ENCODE results near the gene USP25. TPM values are rescaled to one million over a fixed set of nuclear protein-coding genes. Genes with fewer than 3 reads are reported as not detected.

Gene USP25
- total and polyA plus RNA-seq, 9 of the 15 experiments (the other 6 are each of a cell fraction or from before 2014, with no cell fraction given) = 7.8 to 44.9 (median 31.4) TPM

DNA sequence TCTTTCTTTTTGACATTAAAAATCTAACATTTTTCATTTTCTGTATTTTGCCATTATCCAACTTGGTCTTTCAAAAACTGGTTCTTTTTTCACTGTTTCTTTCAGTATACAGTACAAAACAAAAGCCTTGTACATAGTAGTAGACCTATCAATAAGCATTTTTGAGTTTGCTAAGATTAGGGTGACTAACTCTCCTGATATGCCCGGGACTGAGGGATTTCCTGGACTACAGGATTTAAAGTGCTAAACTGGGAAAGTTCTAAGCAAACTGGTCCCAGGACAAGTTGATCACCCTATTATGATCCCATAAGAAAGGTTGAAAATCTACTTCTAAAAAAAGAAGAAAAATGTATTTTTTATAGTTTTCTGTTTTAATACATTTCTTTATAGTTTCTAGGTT is 120.9 kb downstream of the USP25 start:
- TF ChIP-seq ZBTB2 (IDR thresholded peaks at IDR 0.05) = no peak
- no peak for TF ChIP-seq RBM25 (IDR thresholded peaks at IDR 0.05; ENCODE audit: low read depth, low read length, severe bottlenecking)
- TF ChIP-seq NCOA4 (IDR thresholded peaks at IDR 0.05; ENCODE audit: partially characterized antibody) = no peak
- TF ChIP-seq PHB2 (IDR thresholded peaks at IDR 0.05; ENCODE audit: low read depth) = no peak
- TF ChIP-seq GABPA (tag; conservative IDR thresholded peaks at IDR 0.05; ENCODE audit: low read depth) = no peak
- TF ChIP-seq ZNF507 (tag; conservative IDR thresholded peaks at IDR 0.05) = no peak
- TF ChIP-seq RNF2 (IDR thresholded peaks at IDR 0.05) = no peak
- TF ChIP-seq SRSF3 (IDR thresholded peaks at IDR 0.05; ENCODE audit: insufficient read depth, low read length) = no peak
- TF ChIP-seq SAP30 (IDR thresholded peaks at IDR 0.05; ENCODE audit: borderline replicate concordance, insufficient read depth, low read depth, low read length, poor library complexity, severe bottlenecking) = no peak
- BruUV-seq (replicated peaks) = no TSS peak
- ChIA-PET CTCF (ENCODE audit: low intra/inter-chr PET ratio) (no interaction called here), POLR2A (no interaction called here)
- Histone ChIP-seq H4K20me1 (replicated peaks; ENCODE audit: control insufficient read depth, insufficient read depth, low read length) (no peaks in the 10 kb centered on the region), H2AFZ (ENCODE audit: low read depth, low read length) (no peak overlapping the region), H3K79me2 (ENCODE audit: control insufficient read depth, insufficient read depth, low read length) (no peaks in the 10 kb centered on the region), H3K9me3 (replicated peaks; ENCODE audit: control insufficient read depth, insufficient read depth, low read depth, low read length) (no peaks in the 10 kb centered on the region), H3K27ac (ENCODE audit: extremely low read depth, low read depth, low read length) (no peak overlapping the region), H3K4me3 (no peak overlapping the region), H3K4me2 (ENCODE audit: insufficient read depth, low read length) (no peak overlapping the region), H3K27me3 (ENCODE audit: control insufficient read depth in 2 of 2, insufficient read depth in 2 of 2, low read length in 2 of 2) (no peaks in the 10 kb centered on the region), H3K9me1 (ENCODE audit: control insufficient read depth, insufficient read depth, low read length) (no peaks in the 10 kb centered on the region), H3K9ac (ENCODE audit: insufficient read depth in 1 of 2, low read depth in 2 of 2, low read length in 2 of 2) (no peak overlapping the region), H3K36me3 (ENCODE audit: control insufficient read depth, insufficient read depth, low read length) (peaks cover 34% of the 10 kb centered on the region), H3K4me1 (replicated peaks in 1 of 2; ENCODE audit: control insufficient read depth in 2 of 2, insufficient read depth in 2 of 2, low read length in 2 of 2) (no peaks in the 10 kb centered on the region)
- FAIRE-seq = no peak
- in situ Hi-C loops (cut with MboI) = no loop called here
- 89% methylated on average over 1 of the region's 1 CpG for WGBS (ENCODE audit: insufficient coverage, low coverage, missing lambda C conversion rate)
- ATAC-seq = no peak
- intact Hi-C loops (cut with micrococcal nuclease) = no loop called here
- no peak for DNase-seq (ENCODE audit: extremely low read depth in 1 of 4, low spot score in 3 of 4)
